Measurements from ENCODE around the gene EHBP1.

EHBP1 gene

GRCh38 chr2:62817995-62818713 lies 112.6 kb downstream of the EHBP1 start:
- no peaks in the 10 kb centered on the region for H3K9me3 ChIP-seq (ENCODE audit: insufficient read depth, low read depth, low read length)
- H3K4me1 ChIP-seq (ENCODE audit: insufficient read depth, low read length, poor library complexity, severe bottlenecking), result peaks cover 9% of the 10 kb centered on the region
- no peak overlapping the region for H3K4me3 ChIP-seq (ENCODE audit: low read length, poor library complexity, severe bottlenecking)
- H3K27me3 ChIP-seq (ENCODE audit: insufficient read depth, low read length, poor library complexity, severe bottlenecking), result no peaks in the 10 kb centered on the region
- H3K9me2 ChIP-seq (replicated peaks; ENCODE audit: low read depth, low read length), result no peaks in the 10 kb centered on the region
- no peaks in the 10 kb centered on the region for H3K36me3 ChIP-seq (ENCODE audit: insufficient read depth, low read length)
- H3K4me2 ChIP-seq (ENCODE audit: low read depth, low read length, poor library complexity, severe bottlenecking), result no peak overlapping the region
- no peak overlapping the region for H3K9ac ChIP-seq (ENCODE audit: low read depth, low read length, poor library complexity, severe bottlenecking)
- H3F3A ChIP-seq (ENCODE audit: low read depth), result no peaks in the 10 kb centered on the region
- no peak overlapping the region for H2AFZ ChIP-seq (ENCODE audit: low read length)
- TF ChIP-seq EZH2phosphoT487 (IDR thresholded peaks at IDR 0.05; ENCODE audit: borderline replicate concordance) (no peak), CTCF (conservative IDR thresholded peaks at IDR 0.05; ENCODE audit: low read length) (no peak)
- peaks cover 5% of the 10 kb centered on the region for H4K20me1 ChIP-seq (ENCODE audit: insufficient read depth, low read length, poor library complexity, severe bottlenecking)
- H3K79me2 ChIP-seq (ENCODE audit: insufficient read depth, low read length), result no peaks in the 10 kb centered on the region; the same call in 1 of the 2 replicates

- no peak overlapping the region for H3K4me2 ChIP-seq (ENCODE audit: low read depth, low read length, poor library complexity, severe bottlenecking)
- no peak overlapping the region for H3K9ac ChIP-seq (ENCODE audit: low read depth, low read length, poor library complexity, severe bottlenecking)
- H3K79me2 ChIP-seq (ENCODE audit: insufficient read depth, low read length), result no peaks in the 10 kb centered on the region
- no peak overlapping the region for H2AFZ ChIP-seq (ENCODE audit: low read length)
- H3K4me3 ChIP-seq (ENCODE audit: low read length, poor library complexity, severe bottlenecking), result no peak overlapping the region
- H3K9me2 ChIP-seq (replicated peaks; ENCODE audit: low read depth, low read length), result no peaks in the 10 kb centered on the region
- H3K27me3 ChIP-seq (ENCODE audit: insufficient read depth, low read length, poor library complexity, severe bottlenecking), result no peaks in the 10 kb centered on the region
- H3K4me1 ChIP-seq (ENCODE audit: insufficient read depth, low read length, poor library complexity, severe bottlenecking), result peaks cover 3% of the 10 kb centered on the region
- H3K36me3 ChIP-seq (ENCODE audit: insufficient read depth, low read length), result peaks cover 17% of the 10 kb centered on the region; the same call in 1 of the 2 replicates
- no peaks in the 10 kb centered on the region for H3F3A ChIP-seq (ENCODE audit: low read depth)
- no peaks in the 10 kb centered on the region for H4K20me1 ChIP-seq (ENCODE audit: insufficient read depth, low read length, poor library complexity, severe bottlenecking)
- no peak for TF ChIP-seq EZH2phosphoT487 (IDR thresholded peaks at IDR 0.05; ENCODE audit: borderline replicate concordance)
- TF ChIP-seq CTCF (conservative IDR thresholded peaks at IDR 0.05; ENCODE audit: low read length), result no peak
- no peaks in the 10 kb centered on the region for H3K9me3 ChIP-seq (ENCODE audit: insufficient read depth, low read depth, low read length)
Observed at GRCh38 chr2:62822549-62822948, 117.0 kb downstream of the EHBP1 start.

DNA sequence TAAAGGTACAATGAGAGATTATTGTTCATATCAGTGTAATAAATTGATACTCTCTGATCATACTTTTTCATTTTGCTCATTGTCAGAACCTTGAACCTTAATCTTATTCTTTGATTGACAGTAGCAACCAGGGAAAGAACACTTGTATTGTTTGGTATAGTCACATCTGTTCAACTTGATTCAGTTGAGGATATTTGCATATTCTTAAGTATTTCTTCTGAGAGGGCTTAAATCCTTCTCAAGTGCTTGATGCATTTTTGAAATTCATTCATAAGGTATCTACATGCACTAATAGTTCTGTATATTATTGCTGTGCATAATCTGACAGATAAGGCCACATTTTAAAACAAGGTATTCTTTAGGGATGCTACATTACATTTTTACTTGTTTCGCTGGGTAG lies 118.9 kb downstream of the EHBP1 start:
- Histone ChIP-seq H3K4me2 (ENCODE audit: low read depth, low read length, poor library complexity, severe bottlenecking) (no peak overlapping the region), H3K9me2 (replicated peaks; ENCODE audit: low read depth, low read length) (no peaks in the 10 kb centered on the region), H3K9me3 (ENCODE audit: insufficient read depth, low read depth, low read length) (no peaks in the 10 kb centered on the region), H3K36me3 (ENCODE audit: insufficient read depth, low read length) (peaks cover 22% of the 10 kb centered on the region; the same call in 1 of the 2 replicates), H3F3A (ENCODE audit: low read depth) (no peaks in the 10 kb centered on the region), H2AFZ (ENCODE audit: low read length) (no peak overlapping the region), H3K4me1 (ENCODE audit: insufficient read depth, low read length, poor library complexity, severe bottlenecking) (peaks cover 3% of the 10 kb centered on the region), H3K27me3 (ENCODE audit: insufficient read depth, low read length, poor library complexity, severe bottlenecking) (no peaks in the 10 kb centered on the region), H4K20me1 (ENCODE audit: insufficient read depth, low read length, poor library complexity, severe bottlenecking) (no peaks in the 10 kb centered on the region), H3K79me2 (ENCODE audit: insufficient read depth, low read length) (no peaks in the 10 kb centered on the region), H3K9ac (ENCODE audit: low read depth, low read length, poor library complexity, severe bottlenecking) (no peak overlapping the region), H3K4me3 (ENCODE audit: low read length, poor library complexity, severe bottlenecking) (no peak overlapping the region)
- TF ChIP-seq EZH2phosphoT487 (IDR thresholded peaks at IDR 0.05; ENCODE audit: borderline replicate concordance) (no peak), CTCF (conservative IDR thresholded peaks at IDR 0.05; ENCODE audit: low read length) (no peak)
